GM21423 (cell line): ENCODE measurements around the gene C12orf76.

ENCODE experiments used
- ATAC-seq: cut with Tn5 transposase; IDR thresholded peaks from one replicate; pipeline ENCODE4 v1.9.1; 2021; ENCODE audit warnings: mild to moderate bottlenecking, moderate library complexity; ENCODE audit not compliant: unreplicated experiment

The C12orf76 gene

DNA sequence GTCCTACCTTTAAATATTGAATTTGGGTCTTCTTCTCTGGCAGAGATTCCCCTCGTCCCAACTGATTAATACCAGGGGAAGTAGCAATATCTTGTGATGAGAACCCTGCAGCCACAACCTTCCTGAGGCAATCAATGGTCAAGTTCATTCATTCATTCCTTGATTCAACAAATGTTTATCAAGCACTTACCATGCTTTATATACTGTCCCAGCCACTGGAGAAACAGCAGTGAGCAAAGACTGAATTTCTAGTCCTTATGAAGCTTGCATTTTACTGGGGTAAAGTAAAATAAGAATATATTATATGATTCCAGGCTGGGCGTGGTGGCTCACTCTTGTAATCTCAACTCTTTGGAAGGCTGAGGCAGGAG, 51.9 kb downstream of the C12orf76 start:
- ATAC-seq, result no peak

DNA sequence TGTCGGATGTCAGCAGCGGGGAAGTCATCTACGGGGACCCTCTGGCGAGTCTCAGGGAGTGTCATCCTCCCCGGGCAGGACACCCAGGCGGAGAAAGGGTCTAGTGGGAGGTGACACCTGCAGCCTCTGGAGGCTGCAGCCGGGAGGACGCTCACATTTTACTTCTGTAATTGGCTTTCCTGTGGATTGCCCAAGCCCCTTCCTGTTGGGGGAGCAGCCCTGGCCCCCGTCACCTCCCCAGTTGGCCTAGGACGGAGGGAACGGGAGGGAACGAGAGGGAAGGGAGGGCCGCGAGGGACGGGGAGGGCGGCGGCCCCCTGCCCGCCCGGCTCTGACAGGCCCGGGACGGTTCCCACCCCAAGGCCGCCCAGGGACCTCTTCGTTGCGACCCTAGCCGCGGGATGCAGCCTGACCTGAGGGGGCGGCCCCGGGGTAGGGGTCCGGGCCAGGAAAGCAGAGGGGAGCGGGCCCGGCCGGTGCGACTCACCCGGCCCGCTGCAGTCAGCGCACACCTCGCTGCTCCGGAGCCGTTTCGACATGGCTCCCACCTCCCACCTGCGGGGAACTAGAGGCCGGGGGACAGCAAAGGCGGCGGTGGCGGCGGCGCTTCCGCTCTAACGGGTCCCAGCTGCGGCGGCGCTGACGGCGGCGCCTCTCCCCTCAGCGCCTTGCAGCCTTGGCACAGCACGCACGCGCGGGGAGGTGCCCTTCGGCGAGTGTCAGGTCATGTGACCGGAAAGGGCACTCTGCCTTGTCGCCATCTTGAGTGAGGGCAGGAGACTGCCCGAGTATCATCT, 52.4 kb downstream of the C12orf76 start, which contains the start of gene GIT2:
Gene GIT2, minus strand, starts transcription at position 683 of the 797 bp plus-strand sequence. Its CDS starts 144 bp downstream, at position 539.
- ATAC-seq, result peak; percentile 67

DNA sequence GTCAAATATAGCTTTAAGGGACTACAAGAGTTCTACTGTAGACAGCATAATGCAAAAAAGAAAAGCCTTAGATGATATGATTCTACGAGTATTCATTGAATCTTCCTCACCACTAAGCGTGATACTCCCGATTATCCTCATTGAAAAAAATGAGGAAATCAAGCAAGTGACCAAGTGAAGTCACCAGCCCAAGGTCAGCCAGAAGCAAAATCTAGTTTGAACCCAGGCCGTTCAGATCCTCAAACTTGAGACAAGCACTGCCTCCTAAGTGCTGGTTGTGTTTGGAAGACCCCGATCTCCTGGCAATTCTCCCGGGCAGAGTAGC, 53.0 kb downstream of the C12orf76 start:
- no peak for ATAC-seq

DNA sequence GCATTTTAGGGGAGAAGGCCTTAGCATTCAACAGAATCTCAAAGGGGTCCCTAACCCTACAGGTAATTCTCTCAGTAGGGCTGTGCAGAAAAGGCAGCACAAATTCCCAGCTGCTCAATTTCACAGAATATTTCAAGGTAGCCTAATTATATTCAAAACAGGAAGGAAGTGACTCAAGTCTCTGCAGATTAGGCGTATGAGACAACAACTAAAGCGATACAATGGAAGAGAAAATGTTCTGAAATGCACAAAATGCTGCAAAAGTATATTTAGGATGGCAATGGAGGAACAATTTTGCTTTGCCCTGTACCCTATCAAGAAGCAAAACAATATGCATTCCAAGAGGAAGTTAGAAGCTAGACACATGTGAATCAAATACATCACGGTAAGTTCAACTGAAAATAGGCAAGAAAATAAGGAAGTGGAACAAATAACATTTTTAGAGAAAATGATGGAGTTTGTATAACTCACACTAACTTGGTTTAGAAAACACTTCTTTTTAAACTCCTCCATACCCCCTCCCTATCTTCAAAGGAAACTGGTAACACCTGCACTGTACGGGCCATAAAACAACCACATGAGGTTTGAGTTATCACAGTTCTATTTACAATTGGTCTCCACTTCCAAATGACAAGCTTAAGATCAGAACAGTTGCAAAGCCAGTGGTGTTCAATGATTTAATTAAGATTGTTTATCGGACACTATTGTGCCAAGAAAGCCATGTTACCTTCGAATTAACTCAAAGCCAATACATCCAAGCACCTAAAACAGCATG, 53.7 kb downstream of the C12orf76 start:
- no peak for ATAC-seq

DNA sequence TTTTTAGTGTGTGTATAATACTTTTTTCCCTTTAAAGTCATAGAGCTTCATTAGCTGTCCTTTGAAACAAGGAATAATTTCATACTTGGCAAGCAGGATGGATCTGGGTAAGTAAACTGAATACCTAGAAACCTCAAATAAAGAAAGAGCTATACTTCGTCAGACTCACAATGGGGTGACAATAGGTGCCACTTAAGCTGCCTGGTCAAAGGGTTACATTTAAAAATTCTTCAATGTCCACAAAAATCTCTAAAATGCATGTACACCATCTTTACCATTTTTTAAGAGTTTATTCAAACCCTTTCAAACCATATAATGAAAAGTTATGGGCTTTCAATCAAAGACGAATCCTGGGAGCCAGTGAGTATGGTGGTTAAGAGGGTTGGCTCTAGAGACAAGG, 55.2 kb downstream of the C12orf76 start:
- ATAC-seq, result no peak

DNA sequence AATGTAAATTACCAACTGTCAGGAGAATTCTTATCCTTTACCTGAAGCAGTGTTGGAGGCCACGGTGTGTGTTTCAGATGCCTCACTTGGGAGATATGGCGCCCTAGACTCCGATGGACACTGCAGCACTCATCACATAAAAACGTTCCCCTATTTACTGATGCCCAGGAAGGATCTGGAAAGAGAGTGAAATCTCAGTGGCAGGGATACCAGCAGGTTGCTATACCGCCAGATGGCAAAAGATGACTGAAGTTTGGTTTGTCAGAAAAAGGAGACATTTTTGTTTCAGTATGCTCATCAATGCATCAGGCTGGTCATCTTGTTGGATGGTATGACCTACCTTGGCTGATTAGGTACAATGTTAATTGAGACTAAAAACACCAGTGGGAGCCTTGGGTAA, 56.7 kb downstream of the C12orf76 start:
- ATAC-seq, result no peak
